Adrenal gland (tissue), 5 donors: ENCODE data around the gene VDAC2.

ENCODE experiments used
- POLR2A ChIP-seq, 2 donors: fragments of 450-650 bp; IDR thresholded peaks; one replicate each; pipeline ENCODE4 v1.6.1; 2017; ENCODE audit warnings: antibody characterized with exemption in 2 of 2, mild to moderate bottlenecking in 2 of 2, moderate library complexity in 1 of 2
- TF ChIP-seq, protein P1 (sequence below), 6 experiments: fragments of 450-650 bp in 4 of 6; fragments of 200-600 bp in 2 of 6; sonication (generic) in 1 of 6; IDR thresholded peaks; 1 replicate in 5 of 6; 2 replicates in 1 of 6; pipeline versions ENCODE4 v1.5.1 to v1.8.0; 2016 to 2021; ENCODE audit warnings: antibody characterized with exemption in 6 of 6, mild to moderate bottlenecking in 2 of 6, moderate library complexity in 1 of 6
- donor health status: DM: no; HTN: no; CAD: no.

GRCh38 chr10:75266945-75267344 lies 56.3 kb downstream of the VDAC2 start:
- TF ChIP-seq, protein P1, sequence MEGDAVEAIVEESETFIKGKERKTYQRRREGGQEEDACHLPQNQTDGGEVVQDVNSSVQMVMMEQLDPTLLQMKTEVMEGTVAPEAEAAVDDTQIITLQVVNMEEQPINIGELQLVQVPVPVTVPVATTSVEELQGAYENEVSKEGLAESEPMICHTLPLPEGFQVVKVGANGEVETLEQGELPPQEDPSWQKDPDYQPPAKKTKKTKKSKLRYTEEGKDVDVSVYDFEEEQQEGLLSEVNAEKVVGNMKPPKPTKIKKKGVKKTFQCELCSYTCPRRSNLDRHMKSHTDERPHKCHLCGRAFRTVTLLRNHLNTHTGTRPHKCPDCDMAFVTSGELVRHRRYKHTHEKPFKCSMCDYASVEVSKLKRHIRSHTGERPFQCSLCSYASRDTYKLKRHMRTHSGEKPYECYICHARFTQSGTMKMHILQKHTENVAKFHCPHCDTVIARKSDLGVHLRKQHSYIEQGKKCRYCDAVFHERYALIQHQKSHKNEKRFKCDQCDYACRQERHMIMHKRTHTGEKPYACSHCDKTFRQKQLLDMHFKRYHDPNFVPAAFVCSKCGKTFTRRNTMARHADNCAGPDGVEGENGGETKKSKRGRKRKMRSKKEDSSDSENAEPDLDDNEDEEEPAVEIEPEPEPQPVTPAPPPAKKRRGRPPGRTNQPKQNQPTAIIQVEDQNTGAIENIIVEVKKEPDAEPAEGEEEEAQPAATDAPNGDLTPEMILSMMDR (IDR thresholded peaks at IDR 0.05): no peak
- TF ChIP-seq POLR2A (IDR thresholded peaks at IDR 0.05): no peak
